GM18505 (cell line): Measurements from ENCODE around the gene LDLRAD4.

Experiments used
- ATAC-seq: cut with Tn5 transposase; IDR thresholded peaks from one replicate; pipeline ENCODE4 v1.9.1; 2021; ENCODE audit not compliant: unreplicated experiment
- POLR2A ChIP-seq: IDR thresholded peaks from 4 replicates; pipeline ENCODE4 v1.6.1; 2011; ENCODE audit warnings: borderline replicate concordance; ENCODE audit not compliant: insufficient read depth, insufficient read length; ENCODE audit errors: extremely low read depth

LDLRAD4 gene

GRCh38 chr18:13424363-13424762, 205.8 kb downstream of the LDLRAD4 start:
- ATAC-seq, result no peak
- TF ChIP-seq POLR2A, result no peak

- no peak for ATAC-seq
- no peak for TF ChIP-seq POLR2A
Measured at GRCh38 chr18:13425357-13426091, 207.0 kb downstream of the LDLRAD4 start.

- TF ChIP-seq POLR2A, result no peak
- ATAC-seq, result no peak
Measured at GRCh38 chr18:13427354-13427753, 208.8 kb downstream of the LDLRAD4 start.

- ATAC-seq, result no peak
- no peak for TF ChIP-seq POLR2A
Measured at GRCh38 chr18:13428319-13428718, 209.8 kb downstream of the LDLRAD4 start.

- TF ChIP-seq POLR2A, result no peak
- no peak for ATAC-seq
Measured at GRCh38 chr18:13429016-13429415, 210.5 kb downstream of the LDLRAD4 start.

- no peak for TF ChIP-seq POLR2A
- no peak for ATAC-seq
Measured at GRCh38 chr18:13429884-13430510, 211.4 kb downstream of the LDLRAD4 start.

GRCh38 chr18:13430663-13431062, 212.1 kb downstream of the LDLRAD4 start:
- no peak for TF ChIP-seq POLR2A
- no peak for ATAC-seq

GRCh38 chr18:13431886-13432285, 213.3 kb downstream of the LDLRAD4 start:
- no peak for ATAC-seq

GRCh38 chr18:13433125-13433524, 214.6 kb downstream of the LDLRAD4 start:
- TF ChIP-seq POLR2A, result no peak
- no peak for ATAC-seq

More at GRCh38 chr18:13431886-13432285, 213.3 kb downstream of the LDLRAD4 start:
- TF ChIP-seq POLR2A, result no peak

- ATAC-seq, result no peak
Measured at GRCh38 chr18:13433685-13434084, 215.1 kb downstream of the LDLRAD4 start.

GRCh38 chr18:13434854-13435253, 216.3 kb downstream of the LDLRAD4 start:
- no peak for TF ChIP-seq POLR2A
- ATAC-seq, result no peak

More at GRCh38 chr18:13433685-13434084, 215.1 kb downstream of the LDLRAD4 start:
- no peak for TF ChIP-seq POLR2A

GRCh38 chr18:13435586-13436333, 217.2 kb downstream of the LDLRAD4 start:
- no peak for ATAC-seq
- TF ChIP-seq POLR2A, result no peak

GRCh38 chr18:13436576-13436975, 218.0 kb downstream of the LDLRAD4 start:
- no peak for ATAC-seq

More at GRCh38 chr18:13436576-13436975, 218.0 kb downstream of the LDLRAD4 start:
- no peak for TF ChIP-seq POLR2A
